ENCODE measurements around the gene ZBTB42.
A peak's percentile ranks its signal among the peaks of the same experiment; 100 is the strongest.

The ZBTB42 gene

DNA sequence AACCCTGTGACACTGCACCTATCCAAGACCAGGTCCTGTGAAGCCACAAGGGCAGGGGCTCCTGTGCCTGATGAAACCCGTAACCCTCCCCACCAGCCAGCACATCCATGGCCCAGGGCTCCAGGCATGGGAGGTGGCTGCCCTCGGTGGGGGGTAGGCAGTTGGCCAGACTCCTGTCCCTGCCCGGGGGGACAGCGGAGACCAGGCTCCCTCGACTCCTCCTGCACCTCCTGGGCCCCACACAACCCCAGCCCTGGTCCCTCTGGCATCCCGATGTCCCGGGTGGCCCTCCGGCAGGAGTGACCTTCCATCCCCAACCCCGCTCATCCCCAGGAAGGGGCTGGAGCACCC, 16.7 kb upstream of the ZBTB42 start:
- DNase-seq: no peak

DNA sequence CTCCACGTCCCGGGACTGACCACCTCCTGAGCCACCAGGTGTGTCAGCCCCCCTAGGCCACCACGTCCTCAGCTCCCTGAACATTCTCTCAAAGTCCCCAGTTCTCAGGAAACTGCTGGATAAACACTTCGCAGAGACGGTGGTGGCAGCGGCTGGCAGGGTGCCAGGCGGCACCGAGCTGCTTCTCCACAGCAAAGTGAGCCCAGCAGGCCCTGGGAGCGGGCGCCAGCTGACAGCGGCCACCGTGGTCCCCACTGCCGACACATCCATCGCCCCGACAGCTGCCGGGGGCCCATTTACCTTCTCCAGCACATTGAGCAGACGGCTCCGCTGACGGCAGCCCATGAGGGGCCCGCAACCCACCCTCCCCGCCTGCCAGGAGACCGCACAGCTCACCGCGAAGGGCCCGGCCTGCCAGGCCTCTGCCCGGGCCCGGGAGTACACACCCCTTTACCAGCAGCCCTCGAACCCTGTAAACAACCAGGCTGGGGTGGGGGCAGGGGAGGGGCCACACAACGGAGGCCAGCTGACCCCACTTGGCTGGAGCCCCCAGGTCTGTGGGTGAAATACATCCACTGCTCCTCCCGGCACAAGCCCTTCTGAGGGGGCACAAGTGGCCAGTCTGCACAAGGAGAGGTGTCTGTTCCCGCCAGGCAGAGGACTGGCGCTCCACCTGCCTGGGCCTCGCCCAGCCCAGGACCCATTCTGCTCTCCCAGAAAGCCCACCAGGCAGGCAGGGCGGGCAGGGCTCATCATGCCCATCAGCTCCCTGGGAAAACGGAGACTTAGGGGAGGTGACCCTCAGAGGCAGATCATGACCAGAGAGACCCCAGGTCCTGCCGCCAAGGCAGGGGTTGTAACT, 15.8 kb upstream of the ZBTB42 start:
- DNase-seq: no peak

DNA sequence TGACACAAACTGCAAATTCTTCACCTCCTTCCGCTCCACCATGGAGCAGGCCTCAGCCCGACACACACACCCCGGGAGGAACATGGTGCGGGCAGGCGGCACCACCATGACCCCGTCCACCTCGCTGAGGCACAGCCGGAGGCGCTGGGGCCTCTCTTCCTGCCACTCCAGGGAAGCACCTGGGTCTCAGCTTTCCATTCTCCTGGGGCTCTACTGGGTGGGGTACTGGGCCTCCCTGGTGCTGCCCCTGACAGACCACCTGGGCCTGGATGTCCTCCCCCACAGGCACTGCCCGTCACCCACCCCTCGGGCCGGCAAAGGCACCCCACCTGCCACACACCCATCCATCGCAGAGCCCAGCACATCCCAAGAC, 15.2 kb upstream of the ZBTB42 start:
- DNase-seq: no peak

DNA sequence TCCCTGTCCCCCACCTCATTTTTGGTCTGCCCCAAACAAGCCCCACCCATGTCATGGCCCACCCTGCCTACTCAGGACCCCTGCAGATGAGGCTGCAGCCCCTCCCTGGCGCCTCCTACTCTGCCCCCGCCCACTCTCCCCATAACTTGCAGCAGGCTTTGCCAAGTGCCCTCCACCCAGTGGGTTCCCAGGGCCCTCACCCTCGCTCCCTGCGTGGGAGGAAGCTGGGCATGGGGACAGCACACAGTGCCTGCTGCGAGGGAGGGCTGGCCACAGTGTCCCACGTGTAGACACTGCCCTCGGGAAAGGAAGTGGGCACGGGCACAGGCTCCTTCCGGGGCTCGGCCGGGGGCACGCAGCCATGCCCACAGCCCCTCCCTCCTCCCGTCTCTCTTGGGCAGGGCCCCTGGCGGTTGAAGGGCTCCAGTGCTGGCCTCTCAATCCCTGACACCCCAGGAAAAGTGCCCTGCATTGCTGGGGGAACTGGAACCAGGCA, 14.8 kb upstream of the ZBTB42 start:
- peak; percentile 3 to 18 for DNase-seq

DNA sequence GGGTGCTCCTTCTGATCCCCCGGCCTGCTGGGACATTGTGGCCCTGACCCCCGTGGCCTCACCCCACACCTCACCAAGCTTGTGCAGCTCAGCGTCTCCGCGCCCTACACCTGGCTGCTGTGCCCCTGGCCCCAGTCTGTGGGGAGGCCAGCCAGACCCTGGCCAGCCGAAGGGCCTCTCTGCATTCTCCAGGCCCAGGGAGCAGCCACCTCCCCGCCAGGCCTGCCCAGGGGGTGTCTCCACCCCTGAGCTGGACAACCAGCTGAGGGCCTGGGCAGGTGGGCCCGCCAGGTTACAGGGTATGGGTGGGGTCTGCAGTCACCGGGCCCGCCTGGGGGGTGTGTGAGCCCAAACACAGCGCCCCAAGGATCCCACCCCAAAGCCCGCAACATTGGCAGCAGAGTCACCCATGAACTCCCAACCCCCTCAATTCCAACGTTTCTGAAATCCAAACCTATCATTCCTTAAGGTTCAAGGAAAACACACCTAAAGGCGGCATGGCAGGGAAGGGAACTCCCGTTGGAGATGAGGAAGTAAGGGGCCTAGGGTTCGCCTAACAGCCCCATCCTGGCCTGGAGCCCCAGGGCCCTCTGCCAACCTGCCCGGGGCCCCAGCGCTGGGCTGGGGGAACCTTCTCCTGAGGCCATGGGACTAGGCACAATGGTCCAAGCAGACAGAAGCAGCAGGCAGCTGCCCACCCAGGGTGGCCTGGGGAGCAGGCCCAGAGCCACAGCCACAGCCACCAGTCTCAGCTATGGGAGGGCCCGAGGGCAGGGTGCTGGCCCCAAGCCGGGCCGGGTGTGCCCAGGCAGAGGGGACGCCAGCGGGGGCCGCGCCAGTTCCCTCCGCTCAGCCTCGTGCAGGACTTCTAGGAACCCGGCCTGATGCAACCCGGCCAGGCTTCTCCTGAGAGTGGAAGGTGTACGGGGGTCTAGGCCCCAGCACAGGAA, 13.9 kb upstream of the ZBTB42 start:
- DNase-seq: no peak

DNA sequence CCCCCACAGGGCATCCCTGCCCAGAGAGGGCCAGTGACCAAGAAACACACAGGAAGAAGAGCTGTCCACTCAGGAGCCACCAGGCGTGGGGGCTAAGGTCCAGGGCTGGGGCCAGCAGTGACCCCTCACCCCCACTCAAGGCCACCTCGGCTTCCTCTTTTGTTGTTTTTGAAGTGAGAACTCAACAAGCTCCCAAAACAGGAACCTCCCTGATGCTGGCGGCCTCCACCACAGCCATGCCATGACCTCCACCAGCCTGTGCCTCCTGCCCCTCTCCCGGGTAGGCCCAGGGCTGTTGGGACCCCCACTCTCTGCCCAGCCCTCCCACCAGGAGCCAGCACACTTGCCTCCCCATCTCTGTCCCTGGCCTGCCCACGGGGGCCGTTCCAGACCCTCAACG, 13.2 kb upstream of the ZBTB42 start:
- peak; percentile 66 to 67 for DNase-seq

DNA sequence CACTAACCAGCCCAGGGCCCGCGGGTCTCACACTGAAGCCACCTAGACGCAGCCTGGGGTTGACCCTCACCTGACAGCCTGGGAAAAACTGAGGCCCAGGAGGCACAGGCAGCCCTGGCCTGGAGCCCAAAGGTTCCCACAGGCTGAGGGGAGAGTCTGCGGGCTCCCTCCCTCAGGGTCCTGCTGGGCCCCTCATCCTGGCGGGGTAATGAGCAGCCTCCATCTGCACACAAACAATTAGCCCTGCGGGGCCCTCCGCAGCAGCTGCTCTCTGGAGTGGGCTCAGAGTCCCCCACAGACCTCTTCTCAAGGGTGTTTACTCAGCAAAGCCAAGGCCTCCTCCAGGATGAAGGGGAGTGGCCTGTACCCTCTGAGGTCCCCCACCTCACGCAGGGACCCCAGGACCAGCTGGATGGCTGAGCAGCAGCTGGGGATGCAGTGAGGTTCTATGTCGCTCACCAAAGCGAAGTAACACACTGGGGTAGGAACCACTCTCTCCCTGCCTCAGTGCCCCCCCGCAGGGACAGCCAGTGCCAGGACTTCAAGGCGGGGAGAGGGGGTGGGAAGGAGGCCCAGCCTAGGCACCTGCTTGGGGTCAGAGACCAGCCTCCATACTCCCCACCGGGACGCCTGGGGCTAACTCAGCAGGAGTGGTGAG, 12.6 kb upstream of the ZBTB42 start:
- no peak for DNase-seq

DNA sequence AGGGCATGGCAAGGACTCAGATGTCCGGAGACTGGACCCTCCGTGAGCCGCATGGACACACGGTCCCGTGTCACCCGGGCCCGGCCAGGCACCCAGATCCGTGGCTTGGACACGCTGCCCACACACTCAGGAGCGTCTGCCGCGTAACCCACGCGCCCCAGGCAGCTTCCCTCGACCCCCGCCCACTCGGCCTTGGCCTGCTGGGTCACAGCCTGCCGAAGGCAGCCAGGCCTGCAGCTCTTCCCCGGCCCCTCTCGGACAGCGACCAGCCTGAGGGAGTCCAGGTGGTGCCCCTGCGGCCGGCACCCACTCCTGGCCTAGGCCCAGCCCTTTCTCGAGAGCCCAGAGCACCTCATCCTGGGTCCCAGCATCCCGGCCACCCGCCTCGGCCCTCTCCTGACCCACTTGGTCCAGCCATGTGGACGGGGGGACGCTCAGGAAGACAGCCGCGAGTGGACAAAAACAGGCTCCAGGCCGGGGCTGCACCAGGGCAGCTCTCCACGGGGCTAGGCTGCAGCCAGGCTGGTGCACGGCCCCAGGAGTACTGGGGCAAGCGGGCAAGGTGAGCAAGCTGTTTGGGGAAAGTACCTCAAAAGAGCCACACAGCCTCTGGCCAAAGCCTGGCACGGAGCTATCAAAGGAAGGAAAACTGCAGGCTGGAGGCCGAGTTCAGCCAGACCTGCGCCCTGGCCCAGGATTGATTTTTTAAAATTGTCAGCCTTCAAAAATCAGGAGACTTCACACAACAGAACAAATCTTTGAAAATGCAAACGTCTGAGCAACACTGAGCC, 11.8 kb upstream of the ZBTB42 start:
- DNase-seq: no peak

DNA sequence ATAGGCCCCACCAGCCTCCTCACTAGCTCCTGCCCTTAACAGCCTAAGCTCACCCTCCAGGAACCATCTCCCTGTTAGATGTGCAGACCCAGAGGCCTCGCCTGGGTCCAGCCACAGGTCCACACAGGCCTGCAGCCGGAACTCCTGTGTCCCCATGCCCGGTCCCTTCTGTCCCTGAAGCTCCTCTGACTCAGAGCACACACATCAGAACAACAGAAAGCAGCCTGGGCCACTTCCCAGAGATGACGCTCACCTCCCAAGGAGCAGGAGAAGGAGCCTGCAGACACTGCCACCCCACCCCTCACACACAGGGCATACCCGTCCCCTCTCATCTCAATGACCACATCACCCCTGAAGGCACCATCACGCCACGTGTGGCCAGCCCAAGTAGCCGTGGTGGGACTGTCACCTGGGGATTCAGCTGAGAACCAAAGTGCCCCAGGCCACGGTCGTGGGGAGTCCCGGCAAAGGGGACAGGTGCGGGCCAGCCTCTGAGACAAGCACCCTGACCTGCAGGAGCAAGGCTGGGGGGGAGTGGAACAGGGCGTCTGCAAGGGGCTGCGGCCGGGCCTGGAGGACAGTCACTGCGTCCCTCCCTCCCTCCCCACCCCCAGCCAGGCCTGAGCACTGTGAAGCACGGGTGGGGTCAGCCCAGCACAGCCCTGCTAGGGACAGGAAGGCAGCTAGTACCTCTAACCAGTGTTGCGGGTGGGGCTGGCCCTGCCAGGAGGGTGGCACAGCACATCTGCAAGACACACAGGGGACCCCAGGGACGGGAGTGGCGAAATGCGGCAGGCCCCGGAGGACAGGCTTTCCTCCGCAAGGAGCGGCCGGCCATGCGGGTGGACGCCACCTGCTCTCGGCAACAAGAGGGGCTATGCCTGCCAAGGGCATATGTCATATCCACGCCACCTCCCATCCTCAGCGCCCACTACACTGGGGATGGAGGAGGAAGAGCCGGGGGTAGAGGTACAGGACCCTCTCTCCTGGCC, 10.9 kb upstream of the ZBTB42 start:
- no peak for DNase-seq

DNA sequence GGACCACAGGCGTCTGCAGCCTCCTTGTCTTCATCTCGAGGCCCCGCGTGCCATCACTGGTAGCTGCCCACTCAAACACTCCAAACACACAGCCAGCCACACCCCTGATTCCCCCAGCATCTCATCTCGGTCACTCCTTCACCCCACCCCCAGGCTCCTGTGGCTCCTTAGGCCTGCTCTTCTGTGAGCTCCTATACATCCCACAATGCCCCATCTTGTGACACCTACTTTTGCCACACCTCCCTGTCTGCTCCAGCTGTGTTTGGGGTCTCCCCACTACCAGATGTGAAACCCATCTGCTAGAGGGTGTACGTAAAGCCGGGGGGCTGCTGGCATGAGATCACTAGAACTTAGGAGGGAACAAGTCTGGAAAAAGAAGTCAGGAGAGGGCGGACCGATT, 9.5 kb upstream of the ZBTB42 start:
- no peak for DNase-seq

DNA sequence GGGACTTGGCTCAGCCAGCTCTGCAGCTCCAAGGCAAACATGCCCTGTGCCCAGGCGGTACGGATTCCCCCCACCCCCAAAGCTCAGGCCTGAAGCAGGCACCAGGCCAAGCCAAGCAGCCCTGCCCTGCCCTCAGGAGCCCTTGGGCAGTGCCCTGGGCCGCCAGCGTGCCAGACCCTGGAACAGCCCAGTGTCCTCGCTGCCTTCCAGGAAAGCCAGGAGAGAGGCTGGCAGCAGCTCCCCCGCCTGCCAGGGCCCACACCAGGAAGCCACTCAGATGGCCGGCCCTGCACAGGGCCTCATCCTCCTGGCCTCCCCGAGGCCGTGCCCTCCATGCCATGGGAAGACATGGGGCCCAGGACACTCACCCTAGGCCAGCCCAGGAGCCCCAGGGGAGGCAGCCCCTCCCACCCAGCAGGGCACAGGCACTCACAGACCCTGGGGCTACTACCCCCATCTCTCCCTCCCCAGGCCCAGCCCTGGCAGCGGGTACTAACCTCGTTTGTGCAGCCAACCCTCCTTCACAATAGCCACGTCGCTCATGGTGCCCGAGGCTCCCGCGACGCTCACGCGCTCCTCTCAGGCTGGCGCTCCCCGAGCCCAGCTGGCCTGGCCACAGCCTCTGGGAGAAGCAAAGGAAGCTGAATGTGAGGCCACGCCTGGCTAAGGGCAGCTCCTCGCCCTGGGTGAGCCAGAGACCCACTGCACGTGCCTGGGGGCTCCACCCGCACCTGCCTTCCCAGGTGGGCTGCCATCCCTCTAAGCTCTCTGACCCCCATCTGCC, 8.6 kb upstream of the ZBTB42 start:
- DNase-seq: no peak

DNA sequence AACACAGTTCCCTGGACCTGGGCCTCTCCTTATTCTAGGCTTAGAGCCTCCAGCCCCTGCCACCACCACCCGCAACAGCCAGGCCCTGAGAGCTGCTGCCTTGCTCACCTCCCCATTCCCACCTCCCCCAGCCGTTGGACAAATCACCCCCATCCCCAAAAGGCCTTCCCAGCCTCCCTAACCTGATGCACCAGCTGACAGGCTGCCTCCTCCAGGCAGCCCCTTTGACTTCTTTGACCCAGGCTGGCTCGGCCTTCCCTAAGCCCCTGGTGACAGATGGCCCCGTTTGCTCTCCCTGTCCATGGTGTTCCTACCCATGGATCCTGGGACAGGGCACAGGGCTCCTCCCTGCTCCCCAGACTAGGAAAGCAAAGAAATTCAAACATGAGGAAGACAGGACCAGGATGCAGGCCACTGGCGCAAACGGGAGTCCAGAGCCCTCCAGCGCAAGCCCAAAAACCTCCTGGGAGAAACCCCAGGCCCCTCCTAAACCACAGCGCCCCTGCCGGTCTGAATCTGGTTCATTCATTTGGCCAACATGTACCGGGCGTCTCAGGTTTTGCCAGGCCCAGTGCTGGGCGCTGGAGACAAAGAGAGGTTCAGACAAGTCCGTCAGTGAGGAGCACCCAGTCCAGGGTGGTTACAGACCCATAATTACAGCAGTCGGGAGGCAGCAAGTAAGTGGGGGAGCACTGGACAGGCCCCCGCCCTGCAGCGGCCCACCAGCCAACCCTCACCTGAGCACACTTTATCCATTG, 7.8 kb upstream of the ZBTB42 start:
- no peak for DNase-seq

DNA sequence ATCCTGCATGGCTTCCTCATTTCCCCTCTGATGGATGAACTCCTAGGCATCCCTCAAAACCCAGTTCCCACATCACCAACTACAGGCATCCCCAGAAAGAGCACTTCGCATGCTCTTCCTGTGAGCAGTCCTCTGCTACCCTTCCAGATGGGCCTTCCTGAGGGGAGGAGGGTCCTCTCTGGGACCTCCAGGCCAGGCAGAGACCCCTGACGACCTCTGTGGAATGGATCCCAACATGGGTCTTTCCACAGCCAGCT, 7.3 kb upstream of the ZBTB42 start:
- no peak for DNase-seq

DNA sequence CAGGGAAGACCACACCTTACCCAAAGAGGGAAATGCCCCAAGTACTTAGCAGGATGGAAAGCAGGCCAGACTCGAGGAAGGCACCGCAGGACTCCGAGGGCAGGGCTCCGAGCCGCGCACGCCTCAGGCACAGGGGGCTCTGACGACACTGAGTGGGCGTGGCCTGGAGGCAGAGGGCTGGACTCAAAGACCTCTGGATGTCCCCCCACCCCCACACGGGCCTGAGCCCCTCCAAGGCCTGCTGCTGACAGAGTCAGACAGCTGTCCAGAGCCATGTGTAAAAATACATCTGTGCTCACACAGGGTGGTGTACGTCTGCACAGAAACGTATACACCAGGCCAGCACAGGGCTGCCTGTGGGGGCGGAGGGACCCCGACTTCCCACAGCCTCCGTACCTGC, 6.8 kb upstream of the ZBTB42 start:
- peak in 1 of 2 donors; percentile 42 for DNase-seq

DNA sequence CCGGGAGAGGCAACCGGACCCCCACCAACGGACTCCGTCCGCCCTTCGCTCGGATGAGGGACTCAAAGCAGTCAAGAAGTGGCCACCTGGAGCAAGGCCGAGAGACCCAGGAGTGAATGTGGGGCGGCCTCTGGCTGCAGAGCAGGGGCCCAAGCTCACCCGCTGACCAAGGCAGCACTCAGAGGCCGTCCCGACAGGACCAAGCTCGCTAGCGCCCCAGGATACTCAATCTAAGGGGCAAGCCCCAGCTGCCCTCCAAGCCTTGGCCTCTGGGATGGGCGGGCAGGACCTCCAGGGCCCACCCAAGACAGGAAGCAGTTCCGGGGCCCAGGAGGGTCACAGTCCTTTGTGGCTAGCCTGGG, 6.3 kb upstream of the ZBTB42 start:
- no peak for DNase-seq

DNA sequence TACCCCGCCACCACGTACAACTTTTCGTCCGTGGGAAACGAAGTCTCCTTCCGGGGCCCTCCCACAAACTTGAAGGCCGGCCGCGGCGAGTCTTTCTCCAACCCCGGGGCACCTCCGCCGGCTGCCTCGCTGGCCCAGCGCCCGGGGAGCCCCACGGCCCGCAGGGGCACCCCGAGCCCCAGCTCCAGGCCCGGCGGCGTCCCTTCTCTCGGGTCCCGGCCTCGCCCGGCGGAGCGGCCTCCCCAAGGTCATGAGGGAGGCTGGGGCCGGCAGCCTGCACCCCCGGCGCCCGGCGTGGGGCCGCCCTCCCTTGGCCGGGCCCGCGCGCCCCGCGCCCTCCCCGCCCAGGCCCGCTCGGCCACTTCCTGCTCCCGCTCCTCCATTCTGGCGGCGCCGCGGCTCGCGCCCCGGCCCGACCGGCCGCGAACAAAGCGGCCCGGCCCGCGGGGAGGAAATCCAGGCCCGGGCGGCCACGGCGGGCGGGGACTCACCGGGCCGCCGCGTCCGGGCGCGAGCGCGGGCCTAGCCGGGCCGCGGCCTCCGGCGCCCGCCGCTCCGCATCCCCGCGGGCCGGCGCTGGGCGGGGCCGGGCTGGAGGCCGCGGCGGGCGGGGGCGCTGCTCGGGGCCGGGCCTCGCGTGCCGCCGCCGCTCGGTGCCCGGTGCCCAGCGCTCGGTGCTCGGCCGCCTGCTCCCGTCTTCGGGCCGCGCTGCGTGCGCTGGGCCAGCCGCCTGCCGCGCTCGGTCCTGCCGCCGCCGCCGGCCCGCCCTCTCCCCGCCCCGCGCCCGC, 5.7 kb upstream of the ZBTB42 start, which contains the start of gene AKT1:
Gene AKT1 (minus strand): TSS at position 756 of the 788 bp plus-strand sequence. CDS start 3,105 bp downstream, outside the sequence.
- peak in 1 of 2 donors; percentile 31 for DNase-seq

DNA sequence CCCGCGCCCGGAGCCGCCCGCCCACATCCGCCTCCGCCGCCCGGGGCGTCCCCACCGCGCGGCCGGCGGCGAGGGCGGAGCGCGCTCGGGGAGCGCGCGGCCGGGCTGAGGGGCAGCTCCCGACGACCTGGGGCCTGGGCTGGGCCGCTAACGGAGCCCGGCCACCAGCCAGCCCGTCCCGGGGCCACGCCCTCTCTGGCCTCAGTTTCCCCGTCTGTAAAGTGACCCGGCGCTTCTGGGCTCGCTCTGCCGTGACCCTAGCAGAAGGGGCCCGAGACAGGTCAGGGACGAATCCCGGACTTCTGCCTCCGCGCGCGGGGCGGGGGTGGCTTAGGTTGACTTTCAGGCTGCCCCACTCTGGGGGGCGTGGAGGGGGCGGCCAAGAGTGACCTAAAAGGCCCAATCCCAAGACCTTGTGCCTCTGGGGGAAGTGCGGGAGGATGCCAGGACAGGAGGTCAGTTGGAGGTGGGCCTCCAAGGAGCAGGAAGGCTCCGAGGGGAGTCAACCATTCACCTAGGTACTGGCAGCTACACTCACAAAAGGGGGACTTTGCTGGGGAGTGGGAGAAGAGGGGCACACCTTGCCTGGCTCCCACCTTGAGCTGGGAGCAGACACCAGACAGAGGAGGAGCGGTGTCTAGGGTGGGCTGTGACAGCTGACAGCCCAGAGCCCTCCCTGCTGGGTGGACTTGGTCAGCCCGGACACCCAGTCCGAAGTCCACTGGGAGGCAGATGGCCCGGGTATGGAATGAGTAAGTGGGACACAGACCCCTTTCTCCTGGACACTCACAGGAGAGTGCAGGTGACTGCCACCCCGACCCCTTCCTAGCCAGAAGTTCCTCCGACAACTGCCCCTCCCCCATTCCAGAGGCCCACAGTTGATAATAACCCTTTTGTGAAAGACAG, 4.9 kb upstream of the ZBTB42 start:
- DNase-seq: peak in 1 of 2 donors; percentile 50

DNA sequence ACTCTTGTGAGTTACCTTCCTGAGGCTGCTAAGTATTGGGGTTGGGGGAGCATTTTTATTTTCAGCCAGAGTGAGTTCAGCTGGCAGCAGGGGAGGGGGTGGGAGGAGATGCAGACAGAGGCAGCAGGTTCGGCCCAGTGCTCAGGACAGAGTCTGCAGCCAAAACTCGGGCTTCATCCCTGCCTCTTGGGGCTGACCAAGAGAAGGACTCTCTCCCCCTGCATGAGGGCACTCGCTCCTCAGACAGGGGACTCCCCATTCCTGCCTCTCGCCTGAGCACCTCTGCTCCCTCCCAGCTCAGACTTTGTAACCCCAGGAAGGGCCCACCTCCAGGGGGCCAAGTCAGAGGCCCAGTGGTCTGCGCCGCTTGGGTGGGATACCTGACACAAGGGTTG, 4.2 kb upstream of the ZBTB42 start:
- DNase-seq: no peak

Measured in inflammatory macrophage treated with lipopolysaccharide for 1 hour (primary cell).